Measurements from ENCODE around the gene ATE1.
"Not testable (repeated sequence)": the region's sequence is repeated elsewhere in the genome, so short reads cannot be mapped to it uniquely, and the experiment has no call there.

ATE1 gene

DNA sequence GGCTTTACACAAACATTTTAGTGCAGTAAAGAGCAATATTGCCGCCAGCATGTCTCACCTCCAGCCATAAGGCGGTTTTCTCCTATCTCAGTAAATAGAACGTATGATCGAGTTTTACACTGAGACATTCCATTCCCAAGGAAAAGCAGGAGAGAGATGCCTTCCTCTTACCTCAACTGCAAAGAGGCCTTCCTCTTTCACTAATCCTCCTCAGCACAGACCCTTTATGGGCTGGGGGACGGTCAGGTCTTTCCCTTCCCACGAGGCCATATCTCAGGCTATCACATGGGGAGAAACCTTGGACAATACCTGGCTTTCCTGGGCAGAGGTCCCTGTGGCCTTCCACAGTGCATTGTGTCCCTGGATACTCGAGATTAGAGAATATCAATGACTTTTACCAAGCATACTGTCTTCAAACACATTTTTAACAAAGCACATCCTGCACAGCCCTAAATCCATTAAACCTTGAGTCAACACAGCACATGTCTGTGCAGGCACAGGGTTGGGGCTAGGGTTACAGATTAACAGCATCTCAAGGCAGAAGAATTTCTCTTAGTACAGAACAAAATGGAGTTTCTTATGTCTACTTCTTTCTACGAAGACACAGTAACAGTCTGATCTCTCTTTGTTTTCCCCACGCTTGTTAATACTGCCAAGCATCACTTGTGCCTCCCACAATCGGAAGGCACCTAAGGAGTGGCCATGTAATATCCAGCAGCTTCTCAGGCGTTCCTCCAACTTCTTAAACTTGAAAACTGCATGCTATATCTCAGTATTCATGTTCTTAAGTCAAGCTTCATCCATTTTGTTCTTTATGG, 2.6 kb upstream of the ATE1 start:
- H3K27me3 ChIP-seq (ENCODE audit: control insufficient read depth in 5 of 5, insufficient read depth in 4 of 5, low read length in 5 of 5); H3K9me3 ChIP-seq (ENCODE audit: control insufficient read depth in 5 of 5, low read length in 5 of 5); H3K9ac ChIP-seq (ENCODE audit: low read length in 5 of 5); H3K4me3 ChIP-seq (ENCODE audit: low read depth in 1 of 5, low read length in 5 of 5); H3K36me3 ChIP-seq (ENCODE audit: control insufficient read depth in 5 of 5, insufficient read depth in 5 of 5, low read length in 5 of 5); H3K27ac ChIP-seq (ENCODE audit: low read depth, low read length): not testable (repeated sequence)
- peaks cover 2 to 22% (median 18%) of the 10 kb centered on the region in 5 donors for H3K4me1 ChIP-seq (ENCODE audit: control insufficient read depth in 5 of 5, insufficient read depth in 5 of 5, low read length in 5 of 5)

DNA sequence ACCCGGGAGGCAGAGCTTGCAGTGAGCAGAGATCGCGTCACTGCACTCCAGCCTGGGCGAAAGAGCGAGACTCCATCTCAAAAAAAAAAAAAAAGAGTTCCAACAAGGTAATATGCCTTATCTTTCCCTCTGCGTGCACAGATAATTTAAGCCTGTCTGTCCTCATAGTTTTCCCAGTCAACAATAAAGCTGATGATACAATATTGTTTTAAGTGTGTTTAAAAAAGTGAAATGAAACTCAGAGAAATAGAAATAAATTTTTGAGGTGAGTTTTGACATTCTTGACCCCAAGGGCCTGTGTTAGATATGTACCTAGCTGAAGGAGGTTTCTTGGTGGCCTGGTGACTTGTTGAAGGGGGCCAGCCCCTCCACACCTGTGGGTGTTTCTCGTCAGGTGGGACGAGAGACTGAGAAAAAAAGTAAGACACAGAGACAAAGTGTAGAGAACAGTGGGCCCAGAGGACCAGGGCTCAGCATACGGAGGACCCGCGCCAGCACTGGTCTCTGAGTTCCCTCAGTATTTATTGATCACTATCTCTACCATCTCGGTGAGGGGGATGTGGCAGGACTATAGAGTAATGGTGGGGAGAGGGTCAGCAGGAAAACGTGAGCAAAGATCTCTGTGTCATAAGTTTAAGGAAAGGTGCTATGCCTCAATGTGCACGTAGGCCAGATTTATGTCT, 1.9 kb upstream of the ATE1 start:
- H3K27ac ChIP-seq (ENCODE audit: low read depth, low read length); H3K9ac ChIP-seq (ENCODE audit: low read length in 5 of 5); H3K27me3 ChIP-seq (ENCODE audit: control insufficient read depth in 5 of 5, insufficient read depth in 4 of 5, low read length in 5 of 5); H3K4me3 ChIP-seq (ENCODE audit: low read depth in 1 of 5, low read length in 5 of 5); H3K9me3 ChIP-seq (ENCODE audit: control insufficient read depth in 5 of 5, low read length in 5 of 5); H3K36me3 ChIP-seq (ENCODE audit: control insufficient read depth in 5 of 5, insufficient read depth in 5 of 5, low read length in 5 of 5): not testable (repeated sequence)
- peaks cover 2 to 24% (median 18%) of the 10 kb centered on the region in 5 donors for H3K4me1 ChIP-seq (ENCODE audit: control insufficient read depth in 5 of 5, insufficient read depth in 5 of 5, low read length in 5 of 5)

DNA sequence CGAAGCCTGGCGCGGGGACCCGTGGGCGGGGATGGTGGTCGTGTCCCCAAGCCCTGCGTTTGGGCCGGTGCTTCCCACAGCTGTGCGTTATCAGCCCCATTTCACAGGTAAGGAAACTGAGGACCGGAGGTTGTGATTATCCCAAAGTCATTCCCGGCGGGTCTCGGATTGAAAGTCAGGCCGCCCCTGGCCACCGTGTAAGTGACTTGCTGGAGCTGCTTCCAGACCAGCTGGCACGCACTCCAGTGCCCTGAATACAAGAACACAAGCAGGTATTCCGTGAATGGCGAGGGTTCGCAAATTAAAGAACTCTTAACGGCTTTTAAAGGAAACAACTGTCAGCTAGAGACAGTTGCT, 675 bp upstream of the ATE1 start:
- H3K36me3 ChIP-seq (ENCODE audit: control insufficient read depth in 5 of 5, insufficient read depth in 5 of 5, low read length in 5 of 5), result no peaks in the 10 kb centered on the region
- peaks cover 2 to 24% (median 18%) of the 10 kb centered on the region in 5 donors for H3K4me1 ChIP-seq (ENCODE audit: control insufficient read depth in 5 of 5, insufficient read depth in 5 of 5, low read length in 5 of 5)
- H3K9ac ChIP-seq (ENCODE audit: low read length in 5 of 5), result peak overlapping the region; percentile 77 to 98 (median 96)
- peak overlapping the region; percentile 88 to 93 (median 91) for H3K4me3 ChIP-seq (ENCODE audit: low read depth in 1 of 5, low read length in 5 of 5)
- H3K27ac ChIP-seq (ENCODE audit: low read depth, low read length), result peak overlapping the region; percentile 97
- no peaks in the 10 kb centered on the region for H3K27me3 ChIP-seq (ENCODE audit: control insufficient read depth in 5 of 5, insufficient read depth in 4 of 5, low read length in 5 of 5)
- H3K9me3 ChIP-seq (ENCODE audit: control insufficient read depth in 5 of 5, low read length in 5 of 5), result no peaks in the 10 kb centered on the region

DNA sequence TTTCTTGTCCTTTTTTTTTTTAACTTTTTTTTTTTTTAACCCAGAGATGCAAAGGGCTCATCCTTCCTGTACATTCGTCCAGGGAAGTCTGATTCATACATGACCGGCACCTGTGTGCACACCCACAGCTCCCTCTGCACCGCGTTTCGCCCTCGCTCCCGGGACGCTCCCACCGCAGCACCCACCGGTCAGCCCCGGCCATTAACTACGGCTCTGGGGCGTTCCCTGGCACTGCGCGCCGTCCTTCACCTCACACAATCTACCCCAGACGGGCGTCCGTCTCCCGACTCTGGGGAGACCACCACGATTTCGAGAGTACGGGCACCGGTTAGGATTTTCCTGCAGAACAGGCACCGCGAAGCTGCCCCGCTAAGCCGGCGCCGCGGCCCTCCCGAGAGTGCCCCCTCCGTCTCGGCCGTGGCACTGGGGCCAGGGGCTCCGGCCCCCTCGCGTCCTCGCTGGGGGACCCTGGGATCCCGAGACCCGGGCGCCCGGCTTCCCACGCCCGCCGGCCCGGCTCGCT, 452 bp downstream of the ATE1 start:
- H3K27me3 ChIP-seq (ENCODE audit: control insufficient read depth in 5 of 5, insufficient read depth in 4 of 5, low read length in 5 of 5), result no peaks in the 10 kb centered on the region
- H3K27ac ChIP-seq (ENCODE audit: low read depth, low read length), result peak overlapping the region; percentile 97
- H3K36me3 ChIP-seq (ENCODE audit: control insufficient read depth in 5 of 5, insufficient read depth in 5 of 5, low read length in 5 of 5), result peaks cover 0 to 9% (median 4%) of the 10 kb centered on the region in 5 donors
- peak overlapping the region; percentile 86 to 93 (median 88) for H3K4me3 ChIP-seq (ENCODE audit: low read depth in 1 of 5, low read length in 5 of 5)
- no peaks in the 10 kb centered on the region for H3K9me3 ChIP-seq (ENCODE audit: control insufficient read depth in 5 of 5, low read length in 5 of 5)
- H3K9ac ChIP-seq (ENCODE audit: low read length in 5 of 5), result peak overlapping the region; percentile 26 to 98 (median 95)
- H3K4me1 ChIP-seq (ENCODE audit: control insufficient read depth in 5 of 5, insufficient read depth in 5 of 5, low read length in 5 of 5), result peaks cover 2 to 24% (median 18%) of the 10 kb centered on the region in 5 donors

DNA sequence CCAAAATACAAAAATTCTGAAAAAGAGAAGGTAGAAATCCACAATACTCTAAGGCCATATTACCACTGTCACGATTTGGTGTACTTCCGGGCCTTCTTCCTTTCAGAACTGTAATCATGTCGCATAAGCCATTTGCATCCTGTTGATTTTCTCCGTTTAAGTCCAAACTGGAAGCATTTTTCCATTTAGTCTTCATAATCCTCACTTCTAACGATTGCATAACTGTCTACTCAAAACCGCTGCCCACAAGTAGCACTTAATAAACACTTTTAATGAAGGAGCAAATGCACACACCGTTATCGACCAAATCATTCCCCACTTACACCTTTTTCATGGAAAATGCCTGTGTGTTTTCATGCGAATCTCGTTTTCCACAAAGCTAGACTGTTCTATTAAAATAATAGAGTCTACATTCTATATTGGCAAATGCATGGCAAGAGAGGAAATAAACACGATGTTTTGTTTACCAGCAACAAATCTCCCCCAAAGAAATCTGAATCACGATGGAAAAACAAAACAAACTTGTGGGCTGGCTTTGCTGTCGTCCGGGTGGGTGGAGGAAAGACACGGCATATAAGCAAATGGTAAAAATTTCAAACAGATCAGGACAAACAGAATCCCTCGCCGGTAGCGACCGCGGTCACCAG, 1.0 kb downstream of the ATE1 start:
- Histone ChIP-seq H3K9ac (ENCODE audit: low read length in 5 of 5) (peak overlapping the region; percentile 26 to 98 (median 95)), H3K36me3 (ENCODE audit: control insufficient read depth in 5 of 5, insufficient read depth in 5 of 5, low read length in 5 of 5) (peaks cover 0 to 9% (median 6%) of the 10 kb centered on the region in 5 donors), H3K4me1 (ENCODE audit: control insufficient read depth in 5 of 5, insufficient read depth in 5 of 5, low read length in 5 of 5) (peaks cover 2 to 24% (median 18%) of the 10 kb centered on the region in 5 donors), H3K4me3 (ENCODE audit: low read depth in 1 of 5, low read length in 5 of 5) (peak overlapping the region; percentile 86 to 93 (median 88)), H3K27me3 (ENCODE audit: control insufficient read depth in 5 of 5, insufficient read depth in 4 of 5, low read length in 5 of 5) (no peaks in the 10 kb centered on the region), H3K9me3 (ENCODE audit: control insufficient read depth in 5 of 5, low read length in 5 of 5) (no peaks in the 10 kb centered on the region), H3K27ac (ENCODE audit: low read depth, low read length) (peak overlapping the region; percentile 97)

DNA sequence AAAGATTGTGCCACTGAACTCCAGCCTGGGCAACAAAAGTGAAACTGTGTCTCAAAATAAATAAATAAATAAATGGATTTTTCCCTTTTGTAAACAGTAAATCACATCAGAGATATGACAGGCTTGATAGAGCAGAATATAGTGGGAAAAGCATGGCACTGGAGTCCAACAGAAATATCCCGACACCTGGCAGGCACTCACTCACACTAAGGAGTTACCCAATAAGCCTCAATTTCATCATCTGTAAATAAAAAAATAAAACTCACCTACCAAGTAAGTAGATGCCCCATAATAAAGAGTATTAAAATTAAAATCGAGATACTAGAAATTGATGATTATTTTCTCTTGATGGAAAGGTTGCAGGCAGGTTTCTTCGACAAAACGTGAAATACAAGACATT, 1.7 kb downstream of the ATE1 start:
- no peaks in the 10 kb centered on the region for H3K27me3 ChIP-seq (ENCODE audit: control insufficient read depth in 5 of 5, insufficient read depth in 4 of 5, low read length in 5 of 5)
- H3K27ac ChIP-seq (ENCODE audit: low read depth, low read length), result peak overlapping the region; percentile 97
- peak overlapping the region in 2 of 5 donors; percentile 95 to 96 for H3K9ac ChIP-seq (ENCODE audit: low read length in 5 of 5)
- peaks cover 5 to 12% (median 8%) of the 10 kb centered on the region in 5 donors for H3K36me3 ChIP-seq (ENCODE audit: control insufficient read depth in 5 of 5, insufficient read depth in 5 of 5, low read length in 5 of 5)
- no peaks in the 10 kb centered on the region for H3K9me3 ChIP-seq (ENCODE audit: control insufficient read depth in 5 of 5, low read length in 5 of 5)
- H3K4me3 ChIP-seq (ENCODE audit: low read depth in 1 of 5, low read length in 5 of 5), result peak overlapping the region in 2 of 5 donors; percentile 88 to 93
- H3K4me1 ChIP-seq (ENCODE audit: control insufficient read depth in 5 of 5, insufficient read depth in 5 of 5, low read length in 5 of 5), result peaks cover 2 to 24% (median 18%) of the 10 kb centered on the region in 5 donors

DNA sequence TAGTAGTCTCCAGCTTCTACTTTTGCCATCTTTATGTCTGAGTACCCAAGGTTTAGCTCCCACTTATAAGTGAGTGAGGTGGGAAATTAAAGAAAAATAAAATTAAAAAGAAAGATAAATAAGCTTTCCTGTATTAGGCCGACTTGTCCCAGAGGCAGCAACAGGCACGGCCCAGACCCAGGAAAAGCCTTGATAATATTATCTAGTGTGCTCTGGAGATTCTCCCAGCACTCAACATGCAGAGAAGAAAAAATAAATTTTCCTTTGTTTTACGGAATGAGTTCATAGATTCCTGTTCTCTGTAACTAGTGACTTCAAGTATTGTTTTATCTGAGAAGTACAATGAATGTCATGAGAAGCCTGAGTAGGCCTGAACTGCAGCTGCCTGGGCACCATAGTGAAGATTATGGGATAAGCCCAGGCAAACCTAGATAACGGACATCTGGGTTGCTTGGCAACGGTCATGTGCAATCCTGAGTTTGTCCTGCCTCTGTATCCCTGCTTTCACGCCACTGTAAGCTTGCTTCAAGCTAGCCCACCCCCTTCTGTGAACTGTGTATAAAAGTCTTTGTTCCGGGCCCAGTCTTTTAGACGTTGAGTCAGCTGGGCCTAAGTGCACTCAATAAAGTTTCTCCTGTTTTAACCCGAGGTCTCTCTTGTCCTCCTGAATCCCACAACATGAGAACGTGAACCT, 6.4 kb downstream of the ATE1 start:
- no peaks in the 10 kb centered on the region for H3K27me3 ChIP-seq (ENCODE audit: control insufficient read depth in 5 of 5, insufficient read depth in 4 of 5, low read length in 5 of 5)
- no peak overlapping the region for H3K27ac ChIP-seq (ENCODE audit: low read depth, low read length)
- H3K4me1 ChIP-seq (ENCODE audit: control insufficient read depth in 5 of 5, insufficient read depth in 5 of 5, low read length in 5 of 5), result peaks cover 0 to 9% (median 4%) of the 10 kb centered on the region in 5 donors
- peaks cover 7 to 27% (median 18%) of the 10 kb centered on the region in 5 donors for H3K36me3 ChIP-seq (ENCODE audit: control insufficient read depth in 5 of 5, insufficient read depth in 5 of 5, low read length in 5 of 5)
- peak overlapping the region in 1 of 5 donors; percentile 39 for H3K9ac ChIP-seq (ENCODE audit: low read length in 5 of 5)
- no peak overlapping the region for H3K4me3 ChIP-seq (ENCODE audit: low read depth in 1 of 5, low read length in 5 of 5)
- H3K9me3 ChIP-seq (ENCODE audit: control insufficient read depth in 5 of 5, low read length in 5 of 5), result no peaks in the 10 kb centered on the region

DNA sequence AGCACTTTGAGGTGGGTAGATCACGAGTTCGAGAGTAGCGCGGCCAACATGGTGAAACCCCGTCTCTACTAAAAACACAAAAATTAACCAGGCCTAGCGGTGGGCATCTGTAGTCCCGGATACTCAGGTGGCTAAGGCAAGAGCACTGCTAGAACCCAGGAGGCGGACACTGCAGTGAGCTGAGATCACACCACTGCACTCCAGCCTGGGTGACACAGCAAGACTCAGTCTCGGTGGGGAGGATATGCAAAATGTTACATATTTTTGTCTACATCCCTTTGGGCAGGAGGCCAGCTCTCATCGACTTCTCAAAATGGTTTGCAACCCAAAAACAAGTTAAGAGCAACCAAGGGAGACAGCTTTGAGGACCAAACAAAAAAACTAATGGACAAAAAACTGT, 8.2 kb downstream of the ATE1 start:
- no peak overlapping the region for H3K27ac ChIP-seq (ENCODE audit: low read depth, low read length)
- H3K36me3 ChIP-seq (ENCODE audit: control insufficient read depth in 5 of 5, insufficient read depth in 5 of 5, low read length in 5 of 5), result peaks cover 7 to 28% (median 18%) of the 10 kb centered on the region in 5 donors
- H3K27me3 ChIP-seq (ENCODE audit: control insufficient read depth in 5 of 5, insufficient read depth in 4 of 5, low read length in 5 of 5), result no peaks in the 10 kb centered on the region
- no peak overlapping the region for H3K4me3 ChIP-seq (ENCODE audit: low read depth in 1 of 5, low read length in 5 of 5)
- no peaks in the 10 kb centered on the region for H3K4me1 ChIP-seq (ENCODE audit: control insufficient read depth in 5 of 5, insufficient read depth in 5 of 5, low read length in 5 of 5)
- H3K9ac ChIP-seq (ENCODE audit: low read length in 5 of 5), result no peak overlapping the region
- no peaks in the 10 kb centered on the region for H3K9me3 ChIP-seq (ENCODE audit: control insufficient read depth in 5 of 5, low read length in 5 of 5)

DNA sequence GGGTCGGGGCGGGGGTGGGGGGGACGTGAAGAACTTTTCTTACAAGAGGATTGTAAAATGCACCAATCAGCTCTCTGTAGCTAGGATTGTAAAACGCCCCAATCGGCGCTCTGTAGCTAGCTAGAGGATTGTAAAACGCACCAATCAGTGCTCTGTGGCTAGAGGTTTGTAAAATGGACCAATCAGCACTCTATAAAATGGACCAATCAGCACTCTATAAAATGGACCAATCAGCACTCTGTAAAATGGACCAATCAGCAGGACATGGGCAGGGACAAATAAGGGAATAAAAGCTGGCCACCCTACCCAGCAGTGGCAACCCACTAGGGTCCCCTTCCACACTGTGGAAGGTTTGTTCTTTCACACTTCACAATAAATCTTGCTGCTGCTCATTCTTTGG, 9.0 kb downstream of the ATE1 start:
- not testable (repeated sequence) for H3K27ac ChIP-seq (ENCODE audit: low read depth, low read length); H3K9me3 ChIP-seq (ENCODE audit: control insufficient read depth in 5 of 5, low read length in 5 of 5); H3K9ac ChIP-seq (ENCODE audit: low read length in 5 of 5); H3K4me1 ChIP-seq (ENCODE audit: control insufficient read depth in 5 of 5, insufficient read depth in 5 of 5, low read length in 5 of 5); H3K4me3 ChIP-seq (ENCODE audit: low read depth in 1 of 5, low read length in 5 of 5); H3K27me3 ChIP-seq (ENCODE audit: control insufficient read depth in 5 of 5, insufficient read depth in 4 of 5, low read length in 5 of 5)
- H3K36me3 ChIP-seq (ENCODE audit: control insufficient read depth in 5 of 5, insufficient read depth in 5 of 5, low read length in 5 of 5), result peaks cover 8 to 31% (median 18%) of the 10 kb centered on the region in 5 donors

Data from subcutaneous abdominal adipose tissue (tissue), 5 donors.